ENCODE data around the gene JPT2.

The JPT2 gene

GRCh38 chr16:1677942-1678499 is at the start of gene JPT2:
Gene JPT2 (plus strand): TSS chr16:1678279. CDS start chr16:1678313, 34 bp downstream.
- FAIRE-seq, result no peak

GRCh38 chr16:1630450-1631213 is 47.4 kb upstream of the JPT2 start:
- FAIRE-seq, result no peak

DNA sequence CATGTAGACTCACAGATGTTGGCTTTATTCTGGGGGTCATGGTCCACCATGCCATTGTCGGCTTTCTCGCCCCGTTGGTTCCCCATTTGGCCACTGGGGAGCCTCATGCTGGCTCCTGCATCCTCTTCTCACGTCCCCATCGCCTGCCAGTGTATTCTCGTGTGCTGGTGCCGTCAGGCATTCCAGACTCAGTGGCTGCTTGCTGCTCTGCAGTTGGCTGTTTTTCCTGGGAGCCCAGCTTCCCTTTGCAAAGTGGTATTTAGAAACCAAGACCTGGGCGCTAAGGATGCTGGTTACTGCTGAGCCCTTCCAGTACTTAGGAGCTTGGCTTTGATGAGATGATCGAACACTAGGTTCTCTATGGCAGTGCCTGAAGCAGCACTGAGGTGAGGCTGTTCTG is 46.8 kb upstream of the JPT2 start:
- no peak for FAIRE-seq

DNA sequence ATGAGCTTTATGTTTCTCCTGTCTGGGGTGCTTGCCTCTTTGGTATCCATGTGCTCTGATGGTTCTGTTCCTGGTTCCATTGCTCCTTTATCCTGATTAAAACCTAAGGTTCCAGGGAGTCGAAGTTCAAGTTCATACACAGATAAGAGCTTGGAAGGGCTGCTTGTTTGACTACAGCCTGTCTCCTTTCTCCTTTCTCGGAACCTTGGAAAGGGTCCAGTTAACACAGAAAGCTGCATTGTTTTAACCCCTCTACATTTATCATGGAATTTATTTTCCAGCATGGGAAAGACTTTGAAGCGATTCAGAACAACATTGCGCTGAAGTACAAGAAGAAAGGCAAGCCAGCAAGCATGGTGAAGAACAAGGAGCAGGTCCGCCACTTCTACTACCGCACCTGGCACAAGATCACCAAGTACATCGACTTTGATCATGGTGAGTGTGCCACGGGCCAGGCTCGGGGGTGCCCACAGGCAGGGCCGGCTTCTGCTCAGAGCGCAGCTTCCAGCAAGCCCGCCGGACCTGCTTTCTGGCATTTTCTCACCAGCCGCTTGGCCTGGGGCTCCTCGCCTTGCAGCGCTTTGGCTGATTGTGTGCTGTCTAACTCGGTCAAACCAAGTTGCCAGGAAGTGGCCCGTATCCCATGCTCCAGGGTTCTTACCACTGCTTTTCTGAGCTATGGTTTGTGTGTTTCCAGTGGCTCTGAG is 46.0 kb upstream of the JPT2 start:
- no peak for FAIRE-seq

DNA sequence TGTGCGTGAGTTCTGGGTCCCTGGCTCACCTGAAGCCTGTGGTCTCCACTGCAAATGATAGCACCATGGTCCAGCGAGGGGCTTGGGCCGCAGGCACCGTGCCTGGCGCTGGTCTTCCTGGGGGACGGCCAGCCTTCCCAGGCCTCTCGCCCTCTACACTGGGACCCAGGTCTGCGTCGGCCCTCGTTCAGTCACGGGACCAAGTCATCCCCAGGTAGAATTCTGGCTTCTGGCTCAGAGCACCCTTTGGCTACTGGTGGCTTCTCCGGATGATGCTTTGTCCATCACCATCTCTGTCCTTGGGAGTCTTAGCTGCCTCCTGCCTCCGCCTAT is 45.5 kb upstream of the JPT2 start:
- no peak for FAIRE-seq

- no peak for FAIRE-seq
Observed at GRCh38 chr16:1633310-1633709, 44.8 kb upstream of the JPT2 start.

DNA sequence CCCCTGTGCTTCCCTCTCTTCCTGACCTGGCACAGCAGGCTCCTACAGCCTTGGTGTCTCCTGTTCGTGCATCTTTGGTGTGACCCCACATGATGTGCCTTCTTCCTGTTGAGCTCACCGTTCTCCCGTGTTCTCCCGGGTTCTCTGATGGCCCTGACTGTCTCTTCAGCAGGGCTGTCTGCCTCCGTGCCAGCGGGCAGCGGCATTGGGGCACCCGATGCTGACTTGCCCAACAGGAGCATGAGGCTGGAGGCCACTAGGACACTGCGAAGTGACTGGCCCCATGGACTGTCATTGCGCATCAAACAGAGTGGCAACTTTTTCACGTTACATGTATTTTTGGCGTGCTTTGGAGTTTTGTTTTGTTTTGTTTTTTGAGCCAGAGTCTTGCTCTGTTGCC is 43.5 kb upstream of the JPT2 start:
- no peak for FAIRE-seq

- no peak for FAIRE-seq
Observed at GRCh38 chr16:1635070-1635469, 43.0 kb upstream of the JPT2 start.

DNA sequence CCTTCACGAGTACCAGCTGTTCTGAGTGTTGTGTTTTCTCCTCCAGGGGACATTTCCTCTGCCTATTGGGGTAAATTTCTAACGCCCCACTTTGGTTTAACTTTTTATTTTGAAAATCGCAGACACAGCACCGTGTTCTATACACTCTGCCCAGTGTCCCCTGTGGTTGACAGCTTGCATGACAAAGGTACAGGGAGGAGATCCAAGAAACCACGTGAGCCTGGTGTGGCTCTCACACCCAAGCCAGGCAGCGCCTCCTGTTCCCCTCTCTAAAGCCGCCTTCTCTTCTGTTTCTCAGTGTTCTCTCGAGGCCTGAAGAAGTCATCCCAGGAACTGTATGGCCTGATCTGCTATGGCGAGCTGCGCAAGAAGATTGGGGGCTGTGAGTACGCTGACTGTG is 40.6 kb upstream of the JPT2 start:
- FAIRE-seq, result no peak

DNA sequence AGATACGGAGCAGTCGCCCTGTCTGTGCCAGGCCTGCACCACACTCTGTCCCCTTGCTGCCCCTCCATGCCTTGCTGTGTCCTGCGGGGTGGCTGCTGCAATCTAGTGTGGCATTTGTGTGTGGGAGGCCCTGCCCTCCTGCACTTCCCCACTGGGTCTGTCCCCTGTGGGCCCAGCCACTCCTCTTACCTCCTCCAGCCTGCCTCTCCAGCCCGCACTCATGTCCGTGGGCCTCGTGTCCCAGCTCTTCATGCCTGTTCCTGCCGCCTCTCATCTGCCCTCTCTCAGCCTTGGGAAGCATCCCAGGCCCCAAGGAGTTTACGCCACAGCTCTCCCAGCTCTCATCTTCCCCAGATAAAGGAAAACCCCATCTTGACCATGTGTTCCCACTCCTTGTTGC is 39.3 kb upstream of the JPT2 start:
- FAIRE-seq, result no peak

DNA sequence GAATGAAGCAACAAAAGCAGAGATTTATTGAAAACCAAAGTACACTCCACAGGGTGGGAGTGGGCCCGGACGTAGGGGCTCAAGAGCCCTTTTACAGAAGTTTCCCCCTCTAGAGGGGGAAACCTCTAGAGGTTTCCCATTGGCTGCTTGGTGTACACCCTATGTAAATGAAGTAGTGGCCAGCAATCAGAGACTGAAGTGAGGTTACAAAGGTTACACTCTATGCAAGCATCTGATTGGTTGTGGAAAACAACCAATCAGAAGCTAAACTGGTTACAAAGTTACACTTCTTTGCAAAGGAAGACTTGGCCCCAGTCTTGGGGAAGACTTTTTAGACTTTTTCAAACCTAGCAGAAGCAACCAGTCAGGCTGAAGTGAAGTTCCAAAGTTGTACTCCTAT is 38.8 kb upstream of the JPT2 start:
- FAIRE-seq, result no peak

GRCh38 chr16:1639860-1640259 is 38.2 kb upstream of the JPT2 start:
- no peak for FAIRE-seq

- no peak for FAIRE-seq
Observed at GRCh38 chr16:1640261-1640941, 37.7 kb upstream of the JPT2 start.

DNA sequence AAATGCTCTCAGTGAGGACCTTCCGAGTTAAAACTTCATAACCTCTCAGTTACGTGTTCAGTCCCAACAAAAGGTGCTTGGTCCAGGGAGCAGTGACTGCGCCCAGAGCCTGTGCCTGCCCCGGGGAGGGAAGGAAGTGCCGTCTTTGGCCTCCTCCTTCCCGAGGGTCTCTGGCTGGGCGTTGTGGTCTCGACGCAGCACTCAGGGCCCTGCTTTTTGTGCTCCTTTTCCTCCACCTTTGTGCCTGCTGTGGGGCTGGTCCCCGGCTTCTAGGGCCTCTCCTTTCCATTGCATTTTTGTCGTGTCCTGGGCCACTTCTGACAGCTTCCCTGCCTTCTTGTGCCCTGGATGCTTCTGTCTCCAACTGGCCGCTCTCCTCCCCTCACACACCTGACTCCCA is 36.8 kb upstream of the JPT2 start:
- no peak for FAIRE-seq

DNA sequence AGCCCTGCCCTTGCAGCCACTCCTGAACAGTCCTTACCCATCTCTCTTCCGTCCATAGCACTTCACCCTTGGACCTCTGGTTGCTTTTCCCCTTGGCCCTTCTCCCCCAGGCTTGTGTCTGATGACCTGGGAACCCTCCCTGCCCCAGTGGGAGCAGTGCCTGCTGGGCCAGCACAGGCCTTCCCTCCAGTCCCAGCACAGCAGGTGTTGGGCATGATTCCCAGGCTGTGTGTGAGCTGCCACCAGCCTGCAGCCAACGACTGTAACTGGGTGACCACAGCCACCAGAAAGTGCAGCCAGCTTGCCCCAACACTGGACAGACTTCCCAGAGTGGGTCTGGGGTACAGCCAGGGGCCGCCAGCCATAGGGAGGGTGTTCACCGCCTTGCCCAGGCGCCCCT is 35.9 kb upstream of the JPT2 start:
- no peak for FAIRE-seq

GRCh38 chr16:1642753-1643152 is 35.3 kb upstream of the JPT2 start:
- FAIRE-seq, result no peak

- FAIRE-seq, result no peak
Observed at GRCh38 chr16:1643521-1643920, 34.6 kb upstream of the JPT2 start.

- FAIRE-seq, result no peak
Observed at GRCh38 chr16:1645914-1646525, 32.1 kb upstream of the JPT2 start.

DNA sequence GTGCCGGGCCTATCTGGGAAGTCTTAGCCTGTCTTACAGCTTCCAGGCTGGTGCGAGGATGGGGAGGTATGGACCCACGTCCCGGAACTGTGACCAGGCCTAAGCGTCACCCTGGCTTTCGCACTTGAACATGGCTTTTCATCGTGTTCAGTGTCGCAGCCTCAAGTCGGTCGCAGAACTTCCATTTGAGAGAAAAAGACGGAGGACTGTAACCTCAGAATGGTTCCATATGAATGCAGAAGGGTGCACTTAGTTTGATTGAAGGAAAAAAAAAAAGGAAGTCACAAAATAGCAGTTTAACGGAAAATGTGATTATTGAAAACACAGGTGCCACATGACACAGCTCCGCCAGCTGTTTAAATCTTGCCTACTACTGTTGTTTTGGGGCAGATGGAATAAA is 30.2 kb upstream of the JPT2 start:
- FAIRE-seq, result no peak

DNA sequence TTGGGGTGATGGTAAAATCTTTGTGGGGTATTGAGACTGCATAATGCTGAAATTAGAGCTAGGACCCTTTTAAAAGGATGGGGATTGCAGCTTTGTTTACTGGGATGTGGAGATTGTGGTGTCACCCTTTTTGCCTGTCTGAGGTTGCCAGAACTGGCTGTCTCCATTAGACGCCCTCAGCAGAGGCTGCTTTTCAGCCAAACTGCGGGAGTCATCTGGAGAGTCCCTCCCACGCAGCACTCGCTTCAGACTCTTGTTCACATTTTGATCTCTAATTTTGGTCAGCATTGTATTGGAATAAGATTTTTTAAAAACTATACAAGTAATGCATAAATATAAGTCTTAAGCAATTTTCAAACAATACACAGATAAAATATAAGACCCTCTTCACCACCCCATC is 27.9 kb upstream of the JPT2 start:
- FAIRE-seq, result no peak

- FAIRE-seq, result no peak
Observed at GRCh38 chr16:1651094-1651973, 26.7 kb upstream of the JPT2 start.

DNA sequence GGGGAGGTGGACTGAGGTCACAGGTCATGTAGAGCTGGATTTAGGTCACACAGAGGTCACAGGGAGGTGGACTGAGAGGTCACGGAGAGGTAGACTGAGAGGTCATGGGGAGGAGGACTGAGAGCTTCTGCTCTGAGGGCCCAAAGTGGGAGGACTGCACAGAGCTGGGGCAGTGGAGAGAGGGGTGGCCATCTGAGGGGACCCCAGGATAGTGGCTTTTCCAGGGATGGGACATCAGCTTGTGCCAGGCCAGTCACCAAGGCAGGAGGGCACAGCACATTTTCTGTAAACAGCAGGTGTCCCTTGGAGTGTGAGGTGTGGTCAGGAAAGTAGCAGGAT is 26.1 kb upstream of the JPT2 start:
- FAIRE-seq, result no peak

All from colon (tissue), 2 donors.